ENCODE measurements around the gene RBM12. TPM values are rescaled to one million over a fixed set of nuclear protein-coding genes. Genes with fewer than 3 reads are reported as not detected.

RBM12 gene
- total RNA-seq, 2 experiments from 2014 or later = 106 to 110 TPM

DNA sequence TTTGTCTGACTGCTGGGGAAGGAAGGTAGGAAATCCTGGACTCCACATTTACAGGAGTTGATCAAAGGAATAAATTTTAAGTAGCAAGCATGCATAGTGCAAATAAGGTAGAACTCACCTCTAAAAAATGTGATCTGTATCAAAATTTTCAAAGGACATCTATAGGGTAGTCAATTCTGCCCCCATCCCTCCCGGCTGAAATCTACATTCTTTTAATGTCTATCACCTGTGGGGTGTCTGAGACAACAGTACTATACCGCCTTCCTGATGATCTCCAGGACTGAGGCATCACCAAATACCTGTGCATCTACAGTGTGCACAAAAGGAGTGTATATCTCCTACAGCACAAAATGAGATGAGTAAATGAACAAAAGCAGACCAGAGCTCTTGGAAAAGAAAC, 19.9 kb downstream of the RBM12 start:
- Mint-ChIP-seq H3K27ac (no peak overlapping the region), H3K36me3 (ENCODE audit: low read depth) (peaks cover 7% of the 10 kb centered on the region), H3K27me3 (ENCODE audit: low read depth) (no peaks in the 10 kb centered on the region), H3K9me3 (no peaks in the 10 kb centered on the region), H3K4me3 (no peak overlapping the region), H3K4me1 (ENCODE audit: low read depth) (peaks cover 86% of the 10 kb centered on the region)
- CTCF ChIA-PET = no interaction called here
- no peak for DNase-seq
- intact Hi-C loops (cut with micrococcal nuclease) = no loop called here

DNA sequence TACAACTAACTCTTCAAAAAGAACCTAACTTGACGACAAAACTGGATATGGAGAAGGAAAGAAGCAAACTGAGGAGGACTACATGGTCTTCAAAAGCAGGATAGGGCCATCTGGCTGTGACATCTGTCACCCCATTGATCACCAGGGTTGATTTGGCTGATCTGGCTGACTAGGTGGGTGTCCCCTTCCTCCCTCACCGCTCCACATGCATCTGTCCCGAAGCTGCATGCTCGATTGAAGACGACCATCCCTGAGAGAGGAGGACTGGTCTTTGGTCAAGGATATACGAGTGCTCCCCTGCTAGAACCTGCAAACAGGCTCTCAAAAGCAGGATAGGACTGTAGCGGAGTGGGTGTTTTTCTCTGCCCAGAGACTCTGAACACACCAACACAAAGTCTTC, 21.7 kb downstream of the RBM12 start:
- no peaks in the 10 kb centered on the region for H3K9me3 Mint-ChIP-seq

DNA sequence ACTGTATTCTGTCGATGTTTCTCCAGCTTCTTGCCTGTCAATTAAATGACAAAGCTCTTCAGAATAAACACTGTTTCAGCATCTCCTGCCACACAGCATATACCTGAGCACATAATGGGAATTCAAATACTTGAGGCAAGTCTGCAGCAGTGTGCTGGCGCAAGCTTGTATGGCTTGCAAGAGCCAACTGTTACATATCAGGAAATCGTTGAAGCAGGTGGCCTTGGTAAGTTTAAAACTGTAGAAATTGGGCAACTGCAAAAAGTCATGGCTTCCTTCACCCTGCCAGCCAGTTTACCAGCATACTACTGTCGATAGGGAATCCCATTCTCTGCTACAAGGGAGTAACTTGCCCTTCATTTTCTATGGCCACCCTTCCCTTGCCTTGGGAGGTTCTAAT, 23.0 kb downstream of the RBM12 start:
- no peaks in the 10 kb centered on the region for H3K9me3 Mint-ChIP-seq
- CTCF ChIA-PET = interaction anchor here (1.1 to 1.4 kb wide), 2 partner anchors 13 to 23 kb away, joined by 3 to 5 read pairs; no protein-coding TSS in a partner anchor
- no peaks in the 10 kb centered on the region for H3K36me3 Mint-ChIP-seq (ENCODE audit: low read depth)
- H3K27me3 Mint-ChIP-seq (ENCODE audit: low read depth) = no peaks in the 10 kb centered on the region
- no peak overlapping the region for H3K4me3 Mint-ChIP-seq
- H3K27ac Mint-ChIP-seq = no peak overlapping the region
- H3K4me1 Mint-ChIP-seq (ENCODE audit: low read depth) = peaks cover 73% of the 10 kb centered on the region
- intact Hi-C loops (cut with micrococcal nuclease) = no loop called here
- no peak for DNase-seq

More for the DNA sequence above, 21.7 kb downstream of the RBM12 start:
- intact Hi-C loops (cut with micrococcal nuclease) = no loop called here
- Mint-ChIP-seq H3K27ac (no peak overlapping the region), H3K4me1 (ENCODE audit: low read depth) (peaks cover 76% of the 10 kb centered on the region), H3K36me3 (ENCODE audit: low read depth) (peaks cover 1% of the 10 kb centered on the region), H3K4me3 (no peak overlapping the region), H3K27me3 (ENCODE audit: low read depth) (no peaks in the 10 kb centered on the region)
- CTCF ChIA-PET = no interaction called here
- no peak for DNase-seq

DNA sequence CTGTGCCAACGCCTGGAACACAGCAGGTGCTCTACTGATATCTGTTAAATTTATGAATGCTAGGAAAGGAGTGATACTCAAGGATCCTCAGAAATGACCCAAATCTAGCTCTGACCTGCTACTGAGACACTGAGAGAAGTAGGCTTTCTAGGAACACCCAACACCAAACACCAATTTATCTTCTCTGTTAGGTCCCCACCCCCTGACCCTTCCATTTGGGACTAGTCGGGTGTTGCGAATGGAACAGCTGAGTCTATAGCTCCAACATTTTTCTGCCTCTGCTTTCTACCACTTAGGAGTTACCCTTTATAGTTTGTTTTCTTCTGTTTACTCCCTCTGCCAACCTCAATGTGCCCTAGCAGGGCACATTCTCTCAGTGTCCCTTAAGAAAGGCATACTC, 24.0 kb downstream of the RBM12 start:
- intact Hi-C loops (cut with micrococcal nuclease) = no loop called here
- no peak for DNase-seq
- Mint-ChIP-seq H3K27me3 (ENCODE audit: low read depth) (no peaks in the 10 kb centered on the region), H3K4me1 (ENCODE audit: low read depth) (peaks cover 70% of the 10 kb centered on the region), H3K4me3 (no peak overlapping the region), H3K9me3 (no peaks in the 10 kb centered on the region), H3K36me3 (ENCODE audit: low read depth) (no peaks in the 10 kb centered on the region), H3K27ac (no peak overlapping the region)
- CTCF ChIA-PET = interaction anchor here (1.1 kb wide), 1 partner anchor 22 kb away, joined by 5 read pairs; no protein-coding TSS in a partner anchor

DNA sequence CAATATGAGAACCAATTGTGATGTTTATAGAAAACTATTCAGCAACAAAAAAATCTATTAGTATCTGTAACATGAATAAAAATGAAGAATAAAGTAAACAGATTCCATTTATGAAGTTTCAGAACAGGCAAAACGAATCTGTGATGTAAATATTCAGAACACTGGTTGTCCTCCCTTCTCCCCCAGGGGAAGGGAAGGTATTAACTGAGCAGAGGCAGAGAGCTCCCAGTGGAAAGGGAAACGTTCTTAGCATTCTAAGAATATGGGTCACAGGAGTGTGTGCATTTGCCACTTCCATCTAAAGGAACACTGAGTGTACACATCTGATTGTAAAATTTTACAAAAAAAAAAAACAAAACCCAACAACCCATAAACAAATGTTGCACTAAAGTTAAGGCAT, 25.9 kb downstream of the RBM12 start:
- Mint-ChIP-seq H3K27ac (no peak overlapping the region), H3K4me3 (no peak overlapping the region), H3K9me3 (no peaks in the 10 kb centered on the region), H3K36me3 (ENCODE audit: low read depth) (no peaks in the 10 kb centered on the region), H3K4me1 (ENCODE audit: low read depth) (peaks cover 59% of the 10 kb centered on the region), H3K27me3 (ENCODE audit: low read depth) (no peaks in the 10 kb centered on the region)
- intact Hi-C loops (cut with micrococcal nuclease) = no loop called here
- DNase-seq = no peak
- CTCF ChIA-PET = interaction anchor here (0.7 to 1.5 kb wide), 2 partner anchors 20 to 748 kb away, joined by 3 to 5 read pairs; no protein-coding TSS in a partner anchor

DNA sequence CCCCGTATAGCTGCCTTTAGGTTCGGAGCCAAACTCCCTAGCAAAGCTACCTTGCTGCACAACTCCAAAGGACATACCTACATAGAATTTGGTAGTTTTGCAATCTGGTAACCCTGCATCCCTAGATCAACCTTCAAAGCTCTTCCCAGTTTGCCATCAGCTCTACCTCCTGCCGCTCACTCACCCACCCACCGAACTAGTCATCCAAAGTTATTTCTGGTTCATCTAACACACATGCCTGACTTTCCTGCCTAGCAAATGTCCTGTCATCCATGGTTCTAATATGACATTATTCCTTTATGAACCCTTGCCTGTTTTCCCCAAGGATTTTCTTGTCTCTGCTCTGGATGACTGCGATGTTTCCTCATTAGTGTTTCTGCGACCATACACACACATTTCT, 27.4 kb downstream of the RBM12 start:
- no peaks in the 10 kb centered on the region for H3K9me3 Mint-ChIP-seq
- intact Hi-C loops (cut with micrococcal nuclease) = no loop called here
- no peak overlapping the region for H3K4me3 Mint-ChIP-seq
- H3K27me3 Mint-ChIP-seq (ENCODE audit: low read depth) = no peaks in the 10 kb centered on the region
- no peak for DNase-seq
- CTCF ChIA-PET = interaction anchor here (1.5 kb wide), 1 partner anchor 18 kb away, joined by 5 read pairs; no protein-coding TSS in a partner anchor
- no peak overlapping the region for H3K27ac Mint-ChIP-seq
- H3K4me1 Mint-ChIP-seq (ENCODE audit: low read depth) = peaks cover 46% of the 10 kb centered on the region
- no peaks in the 10 kb centered on the region for H3K36me3 Mint-ChIP-seq (ENCODE audit: low read depth)

DNA sequence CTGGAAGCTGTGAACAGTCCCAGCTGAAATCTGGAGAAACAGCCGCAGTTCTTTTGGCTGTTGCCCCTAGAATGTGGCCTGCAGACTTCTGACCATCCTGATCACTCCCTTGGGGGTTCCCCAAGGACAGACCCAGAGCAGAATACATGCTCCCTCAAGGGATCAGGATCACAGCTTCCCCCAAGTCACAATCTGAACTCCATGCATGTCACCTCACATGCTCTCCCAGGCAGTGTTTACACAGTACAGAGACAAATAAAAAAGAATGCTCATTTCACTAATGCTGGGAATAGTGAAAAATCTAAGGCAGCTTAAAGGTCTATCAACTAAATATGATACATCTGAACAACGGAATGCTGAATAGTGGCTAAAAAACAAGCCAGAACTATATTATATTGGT, 28.6 kb downstream of the RBM12 start:
- H3K9me3 Mint-ChIP-seq = no peaks in the 10 kb centered on the region
- no peak overlapping the region for H3K4me3 Mint-ChIP-seq
- H3K36me3 Mint-ChIP-seq (ENCODE audit: low read depth) = peaks cover 3% of the 10 kb centered on the region
- intact Hi-C loops (cut with micrococcal nuclease) = no loop called here
- no peaks in the 10 kb centered on the region for H3K27me3 Mint-ChIP-seq (ENCODE audit: low read depth)
- peaks cover 37% of the 10 kb centered on the region for H3K4me1 Mint-ChIP-seq (ENCODE audit: low read depth)
- CTCF ChIA-PET = interaction anchor here (0.6 to 0.8 kb wide), 2 partner anchors 16 to 318 kb away, joined by 3 to 4 read pairs; partner anchors contain the start of gene SCAND1
- H3K27ac Mint-ChIP-seq = no peak overlapping the region
- no peak for DNase-seq

DNA sequence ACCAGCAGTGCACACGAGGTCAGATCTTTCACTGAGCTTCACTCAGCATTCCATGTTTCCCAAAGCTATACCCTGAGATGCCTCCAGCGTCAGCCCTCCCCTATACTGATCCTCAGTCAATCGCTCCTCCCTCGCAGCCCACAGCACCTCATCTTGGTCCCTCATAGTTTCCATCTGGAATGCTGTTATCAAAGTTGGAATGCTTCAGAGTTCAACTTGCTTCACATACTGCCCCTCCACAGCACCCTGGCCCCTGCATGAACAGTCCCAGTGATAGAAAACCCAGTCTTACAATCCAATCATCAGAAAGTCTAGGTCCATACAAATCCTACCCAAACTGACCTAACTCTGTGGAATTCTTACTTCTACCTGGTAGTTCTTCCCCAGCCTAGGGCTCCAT, 29.0 kb downstream of the RBM12 start:
- Mint-ChIP-seq H3K4me3 (no peak overlapping the region), H3K9me3 (no peaks in the 10 kb centered on the region), H3K27me3 (ENCODE audit: low read depth) (no peaks in the 10 kb centered on the region), H3K4me1 (ENCODE audit: low read depth) (peaks cover 32% of the 10 kb centered on the region), H3K36me3 (ENCODE audit: low read depth) (peaks cover 3% of the 10 kb centered on the region), H3K27ac (peak overlapping the region; percentile 14)
- CTCF ChIA-PET = interaction anchor here (0.6 kb wide), 1 partner anchor 16 kb away, joined by 3 read pairs; no protein-coding TSS in a partner anchor
- intact Hi-C loops (cut with micrococcal nuclease) = no loop called here
- no peak for DNase-seq

DNA sequence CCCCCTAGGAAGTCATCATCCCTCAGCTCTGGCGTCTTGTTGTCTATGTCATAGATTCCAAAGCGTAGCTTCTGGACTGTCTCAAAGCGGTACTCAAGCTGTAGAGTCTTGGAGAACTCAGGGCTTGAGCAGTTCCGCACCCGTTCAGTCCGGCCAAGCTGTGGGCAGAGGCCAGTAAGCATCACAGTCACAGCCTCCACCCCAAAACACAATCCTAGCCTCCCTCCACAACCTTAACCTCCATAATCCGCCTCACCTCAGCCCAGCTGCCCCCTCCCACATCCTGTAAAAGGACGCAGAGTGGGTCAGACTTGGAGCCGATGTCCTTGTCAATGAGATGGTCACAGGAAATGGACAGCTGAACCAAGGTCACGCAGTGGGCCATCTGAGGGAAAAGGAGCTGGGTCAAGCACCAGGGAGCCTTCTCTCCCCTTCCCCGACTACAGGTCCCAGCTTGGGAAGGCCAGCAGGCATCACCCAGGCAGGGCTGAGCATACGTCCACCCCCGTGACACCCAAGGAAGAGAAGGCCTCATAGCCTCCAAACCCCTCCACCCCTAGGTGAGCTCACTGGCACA, 32.1 kb downstream of the RBM12 start:
- Mint-ChIP-seq H3K27ac (no peak overlapping the region), H3K27me3 (ENCODE audit: low read depth) (no peaks in the 10 kb centered on the region), H3K9me3 (no peaks in the 10 kb centered on the region), H3K4me1 (ENCODE audit: low read depth) (peaks cover 17% of the 10 kb centered on the region), H3K36me3 (ENCODE audit: low read depth) (peaks cover 12% of the 10 kb centered on the region), H3K4me3 (no peak overlapping the region)
- DNase-seq = no peak
- intact Hi-C loops (cut with micrococcal nuclease) = no loop called here
- CTCF ChIA-PET = interaction anchor here (1.7 kb wide), 1 partner anchor 12 kb away, joined by 7 read pairs; no protein-coding TSS in a partner anchor

DNA sequence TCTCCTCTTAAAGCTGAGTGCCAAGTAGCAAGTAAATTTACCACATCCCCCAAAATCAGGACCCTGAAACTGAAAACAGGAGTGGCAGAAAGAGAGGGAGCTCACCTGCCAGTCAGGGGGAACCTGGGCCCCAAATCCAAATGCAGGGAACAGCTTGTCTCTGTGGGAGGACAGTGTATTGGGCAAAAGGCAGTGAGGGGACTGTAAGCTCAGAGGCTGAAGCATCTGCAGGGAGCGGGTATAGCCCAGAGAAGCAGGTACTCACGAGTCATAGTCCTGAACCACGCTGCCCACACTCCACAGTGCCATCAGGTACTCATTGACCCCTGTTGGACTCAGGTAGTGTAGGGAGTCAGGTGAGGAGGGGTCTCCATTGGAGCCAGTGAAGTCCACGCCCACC, 34.1 kb downstream of the RBM12 start:
- intact Hi-C loops (cut with micrococcal nuclease) = no loop called here
- Mint-ChIP-seq H3K4me3 (no peak overlapping the region), H3K27ac (no peak overlapping the region), H3K9me3 (no peaks in the 10 kb centered on the region), H3K4me1 (ENCODE audit: low read depth) (peaks cover 6% of the 10 kb centered on the region), H3K36me3 (ENCODE audit: low read depth) (peaks cover 28% of the 10 kb centered on the region), H3K27me3 (ENCODE audit: low read depth) (no peaks in the 10 kb centered on the region)
- DNase-seq = no peak
- CTCF ChIA-PET = interaction anchor here (1.2 to 1.6 kb wide), 2 partner anchors 11 to 52 kb away, joined by 3 to 7 read pairs; no protein-coding TSS in a partner anchor

DNA sequence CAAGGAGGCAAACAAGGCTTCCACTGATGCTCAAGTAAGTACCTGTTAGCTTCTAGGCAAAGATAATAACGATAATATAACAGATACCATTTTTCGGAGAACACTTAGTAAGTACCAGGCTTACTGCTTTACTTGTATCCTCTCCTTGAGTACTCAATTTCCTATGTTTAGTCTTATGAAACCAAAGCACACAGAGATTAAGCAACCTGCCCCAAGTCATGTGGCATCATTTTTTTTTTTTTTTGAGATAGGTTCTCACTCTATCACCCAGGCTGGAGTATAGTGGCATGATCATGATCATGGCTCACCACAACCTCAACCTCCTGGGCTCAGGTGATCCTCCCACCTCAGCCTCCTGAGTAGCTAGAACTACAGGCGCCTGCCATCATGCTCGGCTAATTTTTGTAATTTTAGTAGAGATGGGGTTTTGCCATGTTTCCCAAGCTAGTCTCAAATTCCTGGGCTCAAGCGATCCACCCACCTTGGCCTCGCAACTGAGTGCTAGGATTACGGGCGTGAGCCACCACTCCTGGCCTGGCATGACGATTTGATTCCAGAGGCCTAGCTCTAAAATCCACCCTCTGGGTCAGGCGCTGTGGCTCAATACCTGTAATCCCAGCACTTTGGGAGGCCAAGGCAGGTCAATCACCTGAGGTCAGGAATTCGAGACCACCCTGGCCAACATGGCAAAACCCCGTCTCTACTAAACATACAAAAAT, 35.1 kb downstream of the RBM12 start:
- Mint-ChIP-seq H3K27me3 (ENCODE audit: low read depth) (no peaks in the 10 kb centered on the region), H3K27ac (no peak overlapping the region), H3K9me3 (no peaks in the 10 kb centered on the region), H3K4me1 (ENCODE audit: low read depth) (no peaks in the 10 kb centered on the region), H3K36me3 (ENCODE audit: low read depth) (peaks cover 34% of the 10 kb centered on the region), H3K4me3 (no peak overlapping the region)
- CTCF ChIA-PET = interaction anchor here (0.7 to 1.6 kb wide), 4 partner anchors 10 to 183 kb away, joined by 3 to 7 read pairs (median 4); no protein-coding TSS in a partner anchor
- intact Hi-C loops (cut with micrococcal nuclease) = no loop called here
- no peak for DNase-seq

DNA sequence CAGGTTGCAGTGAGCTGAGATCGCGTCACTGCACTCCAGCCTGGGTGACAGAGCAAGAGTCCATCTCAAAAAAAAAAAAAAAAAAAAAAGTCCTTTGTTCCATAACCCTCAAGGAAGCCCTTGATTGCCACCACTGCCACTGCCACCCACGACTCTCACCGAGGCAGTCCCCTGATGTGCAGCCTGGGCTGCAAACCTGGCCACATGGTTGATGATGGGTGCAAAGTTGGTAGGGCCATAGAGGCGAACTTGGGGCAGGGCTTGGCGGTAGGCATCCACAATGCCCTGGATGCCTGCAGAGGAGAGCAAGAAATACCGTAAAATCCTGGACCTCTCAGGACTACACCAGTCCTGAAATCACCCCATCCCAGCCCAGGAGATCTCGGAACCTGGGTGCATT, 37.6 kb downstream of the RBM12 start:
- intact Hi-C loops (cut with micrococcal nuclease) = no loop called here
- no peak for DNase-seq
- H3K36me3 Mint-ChIP-seq (ENCODE audit: low read depth) = peaks cover 33% of the 10 kb centered on the region
- H3K27ac Mint-ChIP-seq = peak overlapping the region; percentile 80
- CTCF ChIA-PET = no interaction called here
- no peaks in the 10 kb centered on the region for H3K27me3 Mint-ChIP-seq (ENCODE audit: low read depth)
- no peaks in the 10 kb centered on the region for H3K4me1 Mint-ChIP-seq (ENCODE audit: low read depth)
- H3K4me3 Mint-ChIP-seq = no peak overlapping the region
- no peaks in the 10 kb centered on the region for H3K9me3 Mint-ChIP-seq

Data from activated naive CD4-positive, alpha-beta T cell treated with anti-CD3 and anti-CD28 coated beads for 36 hours (primary cell).